Stimulated activated CD8-positive, alpha-beta memory T cell treated with anti-CD3 and anti-CD28 coated beads, Interleukin-15, amount 100 ng/mL, for 24 hours (primary cell): ENCODE results near the gene SPACA6.
"Not testable (repeated sequence)": the region's sequence is repeated elsewhere in the genome, so short reads cannot be mapped to it uniquely, and the experiment has no call there.

Experiments
- DNase-seq: peaks from one replicate; pipeline ENCODE4 v3.0.0-alpha.2; 2020; ENCODE audit warnings: low read depth

The SPACA6 gene

DNA sequence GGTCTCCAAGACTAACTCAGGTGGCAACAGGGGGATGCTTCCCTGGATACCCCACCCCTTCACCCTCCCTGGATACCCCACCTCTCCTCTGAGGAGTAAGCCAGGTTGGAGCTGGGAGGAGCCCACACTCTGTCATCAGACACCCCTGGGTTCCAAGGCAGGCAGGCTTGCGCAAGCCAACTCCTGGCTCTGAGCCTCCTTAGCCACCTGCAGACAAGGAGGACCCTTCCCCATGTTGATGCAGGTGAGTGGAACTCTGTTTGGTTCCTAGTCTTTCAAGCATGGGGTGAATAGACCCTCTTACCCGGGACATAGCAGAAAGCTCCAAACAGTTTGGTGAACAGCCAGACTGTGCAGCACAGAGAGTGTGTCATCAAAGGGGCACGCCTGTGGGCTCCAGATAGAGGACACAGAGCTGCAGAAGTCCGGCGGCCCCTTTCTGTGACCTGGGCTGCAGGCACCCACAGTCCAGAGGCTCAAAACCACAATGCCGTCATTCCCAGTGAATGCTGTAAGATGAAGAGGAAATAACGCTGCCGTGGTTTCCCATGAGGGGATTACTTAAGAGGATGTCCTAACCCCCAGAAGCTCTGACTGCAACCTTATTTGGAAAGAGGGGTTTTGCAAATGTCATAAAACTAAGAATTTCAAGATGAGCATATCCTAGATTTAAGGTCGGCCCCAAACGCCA lies 42.8 kb downstream of the SPACA6 start:
- DNase-seq, result no peak

DNA sequence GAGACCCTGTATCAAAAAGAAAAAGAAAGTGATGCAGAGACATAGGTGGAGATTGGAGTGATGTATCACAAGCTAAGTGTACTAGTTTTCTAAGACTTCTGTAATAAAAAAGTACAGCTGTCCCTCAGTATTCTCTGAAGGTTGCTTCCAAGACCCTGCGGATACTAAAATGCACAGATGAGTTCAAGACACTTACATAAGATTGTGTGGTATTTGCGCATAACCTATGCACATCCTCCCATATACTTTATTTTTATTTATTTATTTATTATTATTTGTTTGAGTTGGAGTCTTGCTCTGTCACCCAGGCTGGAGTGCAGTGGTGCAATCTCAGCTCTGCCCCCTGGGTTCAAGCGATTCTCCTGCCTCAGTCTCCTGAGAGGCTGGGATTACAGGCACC lies 44.3 kb downstream of the SPACA6 start:
- no peak for DNase-seq

DNA sequence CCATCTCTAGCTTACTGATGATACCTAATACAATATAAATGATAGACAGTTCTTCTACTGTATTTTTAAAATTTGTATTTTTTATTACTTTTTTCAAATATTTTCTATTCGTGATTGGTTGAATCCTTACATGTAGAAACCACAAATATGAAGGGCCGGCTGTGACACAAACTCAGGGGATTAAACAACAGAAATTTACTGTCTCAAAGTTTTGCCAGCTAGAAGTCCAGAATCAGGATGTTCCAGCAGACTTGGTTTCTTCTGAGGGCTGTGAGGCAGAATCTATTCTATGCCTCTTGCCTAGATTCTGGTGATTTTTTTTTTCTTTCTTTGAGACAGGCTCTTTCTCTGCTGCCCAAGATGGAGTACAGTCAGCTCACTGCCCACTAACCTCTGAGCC lies 44.8 kb downstream of the SPACA6 start:
- no peak for DNase-seq

DNA sequence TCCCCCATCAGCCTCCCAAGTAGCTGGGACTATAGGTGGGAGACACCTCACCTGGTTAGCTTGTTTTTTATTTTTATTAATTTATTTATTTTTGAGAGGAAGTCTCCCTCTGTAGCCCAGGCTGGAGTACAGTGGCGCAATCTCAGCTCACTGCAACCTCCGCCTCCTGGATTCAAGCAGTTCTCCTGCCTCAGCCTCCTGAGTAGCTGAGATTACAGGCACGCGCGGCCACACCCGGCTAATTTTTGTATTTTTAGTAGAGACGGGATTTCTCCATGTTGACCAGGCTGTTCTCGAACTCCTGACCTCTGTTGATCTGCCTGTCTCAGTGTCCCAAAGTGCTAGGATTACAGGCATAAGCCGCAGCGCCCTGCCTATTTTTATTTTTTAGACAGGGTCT lies 45.4 kb downstream of the SPACA6 start:
- DNase-seq, result not testable (repeated sequence)

DNA sequence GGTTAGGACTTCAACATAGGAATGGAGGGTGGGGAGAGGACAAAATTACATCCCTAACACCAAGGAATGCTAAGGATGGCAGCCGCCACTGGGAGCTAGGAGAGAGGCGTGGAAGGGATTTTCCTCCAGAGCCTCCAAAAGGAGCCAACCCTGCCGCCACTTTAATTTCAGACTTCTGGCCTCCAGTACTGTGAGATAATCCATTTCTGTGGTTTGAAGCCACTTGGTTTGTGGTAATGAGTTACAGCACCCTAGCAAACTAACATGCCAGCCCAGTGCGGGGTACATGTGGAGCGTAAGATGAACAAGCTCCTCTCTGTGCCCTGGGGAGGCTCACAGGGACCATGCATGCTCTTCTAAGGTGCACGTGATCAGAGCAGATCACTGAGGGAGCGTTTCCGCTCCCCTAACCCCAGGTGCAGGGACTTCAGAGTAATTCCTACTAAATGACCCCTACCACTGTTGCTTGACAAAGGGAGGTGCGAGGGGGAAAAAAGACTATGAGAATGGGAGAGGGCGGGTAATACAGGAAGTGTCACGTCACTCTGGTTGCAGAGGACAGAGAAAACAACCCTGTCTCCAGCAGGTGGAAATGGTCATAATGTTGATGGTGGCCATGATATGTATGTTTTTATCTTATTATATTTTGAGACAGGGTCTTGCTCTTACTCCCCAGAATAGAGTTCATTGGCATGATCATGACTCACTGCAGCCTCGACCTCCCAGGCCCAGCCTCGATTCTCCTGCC lies 46.5 kb downstream of the SPACA6 start:
- no peak for DNase-seq

DNA sequence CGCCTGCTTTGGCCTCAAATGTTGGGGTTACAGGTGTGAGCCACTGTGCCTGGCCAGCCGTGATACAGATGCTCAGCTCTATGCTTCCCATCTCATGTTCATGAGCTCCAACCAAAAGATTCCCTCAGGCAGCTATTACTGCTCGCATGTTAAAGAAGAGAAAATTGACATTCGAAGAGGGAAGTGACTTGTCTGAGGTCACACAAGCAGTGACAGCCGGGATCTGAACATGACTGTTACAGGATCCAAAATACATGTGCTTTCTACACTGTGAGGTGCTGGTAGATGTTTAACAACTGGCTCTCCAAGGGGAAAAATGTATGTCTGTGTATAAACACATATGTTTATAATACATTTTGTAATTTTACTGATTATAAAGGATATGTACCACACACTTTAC lies 47.2 kb downstream of the SPACA6 start:
- DNase-seq, result no peak

DNA sequence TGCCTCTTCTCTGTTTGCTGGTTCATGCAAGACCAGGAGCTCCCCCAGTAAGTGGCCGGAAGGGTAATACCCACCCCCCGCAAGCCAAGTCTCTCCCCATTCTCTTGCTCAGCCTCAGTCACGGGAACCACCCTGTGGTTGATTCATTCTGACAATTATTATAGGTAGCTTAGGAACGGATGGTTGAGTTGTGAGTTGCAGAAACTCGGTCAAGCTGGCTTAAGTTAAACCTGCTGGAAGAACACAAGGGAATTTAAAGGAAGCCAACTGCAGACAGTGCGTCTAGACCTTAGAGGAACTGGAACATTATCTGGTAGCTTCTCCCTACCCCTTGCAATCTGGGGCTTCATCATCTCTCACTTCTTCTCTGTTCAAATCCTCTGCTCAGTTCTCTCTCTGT lies 49.7 kb downstream of the SPACA6 start:
- DNase-seq, result no peak

DNA sequence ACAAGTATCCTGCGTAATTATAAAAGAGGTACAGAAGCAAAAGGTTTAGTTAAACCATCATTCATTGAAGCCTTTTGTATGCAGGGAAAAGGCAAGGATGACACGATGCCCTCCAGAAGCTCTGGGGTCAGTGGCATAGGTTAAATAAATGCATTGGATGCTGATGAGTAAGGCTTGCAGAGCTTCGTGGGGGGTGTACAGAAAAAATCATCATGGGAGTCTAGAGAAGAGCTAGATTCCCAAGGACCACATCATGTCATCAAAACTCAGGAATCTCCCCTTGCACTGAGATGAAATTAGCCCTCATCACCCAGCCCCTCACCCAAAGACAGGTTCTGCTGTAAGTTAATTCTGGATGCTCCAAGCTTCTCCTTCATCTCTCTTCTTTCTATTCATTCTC lies 50.3 kb downstream of the SPACA6 start:
- DNase-seq, result no peak

DNA sequence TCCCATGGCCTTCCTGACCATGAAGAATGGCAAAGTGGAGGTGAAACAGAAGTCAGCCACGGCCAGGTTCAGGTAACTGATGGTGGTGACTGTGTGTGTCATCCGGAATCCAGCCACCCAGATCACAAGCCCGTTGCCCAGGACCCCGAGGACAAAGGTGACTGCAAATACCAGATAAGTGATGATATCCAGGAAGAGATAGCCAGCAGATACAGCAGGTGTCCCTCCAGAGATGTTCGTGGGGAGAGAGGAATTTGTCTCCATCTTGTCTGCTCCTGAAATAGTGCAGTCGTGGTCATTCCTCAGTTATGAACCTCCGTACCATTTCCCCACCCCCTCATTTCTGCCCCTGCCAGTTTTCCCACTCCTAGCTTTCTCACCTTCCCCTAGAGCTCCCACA lies 53.6 kb downstream of the SPACA6 start:
- no peak for DNase-seq

DNA sequence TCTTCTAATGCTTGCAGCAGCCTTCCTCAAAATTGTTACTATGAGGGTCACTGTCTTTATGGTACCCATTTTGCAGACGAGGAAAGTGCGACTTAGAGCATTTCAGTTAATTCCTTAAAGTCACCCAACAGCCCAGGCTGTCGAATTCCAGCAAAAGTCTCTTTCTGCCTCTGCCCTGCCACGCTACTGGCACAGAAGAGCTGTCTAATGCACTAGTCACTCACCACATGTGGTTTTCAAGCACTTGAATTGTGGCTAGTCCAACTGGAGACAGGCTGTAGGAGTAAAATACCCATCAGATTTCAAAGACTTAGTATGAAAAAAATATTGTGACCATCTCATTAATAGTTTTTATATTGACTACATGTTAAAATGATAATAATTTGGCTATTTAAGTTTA lies 56.8 kb downstream of the SPACA6 start:
- no peak for DNase-seq

DNA sequence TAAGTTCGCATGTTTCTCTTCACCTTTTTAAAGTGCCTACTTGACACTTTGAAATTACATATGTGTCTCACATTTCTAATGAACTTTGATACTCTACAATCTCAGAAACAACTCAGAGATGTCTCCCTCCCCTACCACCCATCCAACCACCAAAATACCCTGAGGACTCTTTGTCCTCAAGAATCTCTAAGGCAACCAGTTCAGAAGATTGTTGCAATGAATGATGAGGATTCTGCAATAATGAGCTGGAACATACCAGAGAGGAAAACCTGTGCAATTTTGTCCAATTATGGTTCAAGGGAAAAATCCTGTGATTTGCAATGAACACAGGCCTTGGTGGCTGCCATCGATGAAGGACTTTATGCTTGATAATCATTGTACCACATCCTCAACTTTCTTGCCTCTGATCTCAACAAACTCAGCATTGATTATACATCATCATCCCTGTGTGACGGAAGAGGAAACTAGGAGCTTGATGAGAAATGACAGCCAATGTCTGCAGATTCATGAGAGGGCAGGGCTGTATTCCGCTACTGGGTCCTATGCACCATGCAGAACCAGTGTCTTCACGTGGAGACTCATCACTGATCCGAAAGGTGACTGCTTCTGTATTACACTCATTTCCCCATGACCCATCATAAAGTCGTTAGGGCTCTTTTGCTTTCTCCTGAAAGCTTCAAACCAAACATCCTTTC lies 57.4 kb downstream of the SPACA6 start:
- no peak for DNase-seq

DNA sequence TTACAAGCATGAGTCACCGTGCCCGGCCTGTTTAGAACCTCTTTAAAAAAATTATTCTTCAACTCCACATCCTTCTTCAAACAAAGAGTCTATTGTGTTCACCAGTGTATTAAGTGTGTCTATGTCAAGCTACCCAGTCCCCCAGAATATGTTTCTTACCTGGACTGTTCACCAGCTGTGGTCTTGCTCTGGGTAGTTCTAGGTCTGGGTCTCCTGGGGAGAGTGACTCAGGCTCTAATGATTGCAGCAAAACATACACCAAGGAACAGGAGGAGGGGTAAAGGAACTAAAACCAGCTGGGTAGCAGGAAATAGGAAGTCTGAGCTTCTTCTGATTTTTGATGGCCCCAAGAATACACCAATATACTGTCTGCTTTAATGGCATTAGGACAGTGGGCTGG lies 58.5 kb downstream of the SPACA6 start, which contains the start of gene FPR1:
Gene FPR1, minus strand, starts transcription at position 224 of the 400 bp plus-strand sequence. CDS start 4,884 bp downstream, outside the sequence.
- DNase-seq, result no peak

DNA sequence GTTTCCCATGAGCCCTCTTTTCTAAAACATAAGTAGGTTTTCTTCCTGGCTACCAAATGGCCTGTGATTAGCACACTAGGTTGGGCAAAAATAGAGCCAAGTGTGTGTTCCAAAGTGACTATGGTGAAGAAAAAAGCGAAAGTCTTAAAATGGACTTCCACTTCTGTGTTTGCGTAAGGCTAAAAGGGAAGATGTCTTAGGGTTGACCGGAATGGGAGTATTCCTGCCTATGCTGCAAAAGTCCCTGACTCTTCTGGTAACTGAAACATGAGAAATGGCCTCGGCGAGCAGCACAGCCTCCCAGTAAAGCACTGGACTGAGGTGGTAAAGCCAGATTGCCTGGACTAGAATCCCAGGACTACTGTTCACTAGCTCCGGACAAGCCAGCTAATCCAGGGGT lies 61.0 kb downstream of the SPACA6 start:
- DNase-seq, result no peak

DNA sequence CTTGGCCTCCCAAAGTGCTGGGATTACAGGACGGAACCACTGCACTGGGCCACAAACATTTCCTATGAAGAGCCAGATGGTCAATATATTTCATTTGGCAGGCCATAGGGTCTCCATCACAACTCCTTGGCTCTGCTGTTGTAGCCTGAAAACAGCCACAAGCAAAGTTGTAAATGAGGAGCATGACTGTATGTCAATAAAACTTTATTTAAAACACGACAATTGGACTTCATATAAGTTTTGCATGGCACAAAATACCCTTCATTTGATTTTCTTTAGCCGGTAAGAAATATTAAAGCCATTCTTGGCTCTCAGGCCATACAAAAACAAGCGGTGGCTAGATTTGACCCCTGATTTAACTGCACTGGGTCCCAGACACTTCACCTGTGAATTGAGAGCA lies 61.6 kb downstream of the SPACA6 start:
- DNase-seq, result no peak
